HepG2 (cell line): ENCODE data around the gene ITGB5. TPM values are rescaled to one million over a fixed set of nuclear protein-coding genes. Genes with fewer than 3 reads are reported as not detected.

ENCODE experiments used
- ATAC-seq: fragments of 200-7000 bp; cut with Tn5 transposase; 3 replicates; pipeline ENCODE4 v1.9.1; 2020; ENCODE audit warnings: mild to moderate bottlenecking, moderate library complexity
- BruUV-seq: library from RNA; stranded (reverse); fragments of 400-500 nt; replicated peaks from 2 replicates; lab custom pipeline; 2021; lab: Mats Ljungman, UMichigan
- CTCF ChIA-PET: fragments of 300-600 bp; formaldehyde crosslinking; extraction: SDS; loops from one replicate; lab custom pipeline; 2021; ENCODE audit warnings: low total read pairs, inconsistent platforms, low intra/inter-chr PET ratio; lab: Yijun Ruan, JAX
- POLR2A ChIA-PET: fragments of 350-600 bp; sonication (Branson Sonifier 250); formaldehyde crosslinking; loops from one replicate; lab custom pipeline; 2020; ENCODE audit warnings: antibody characterized with exemption, inconsistent platforms; lab: Yijun Ruan, JAX
- DNase-seq: peaks from one replicate; pipeline ENCODE4 v3.0.0-alpha.2; 2015; ENCODE audit warnings: low spot score
- FAIRE-seq: peaks from 3 replicates; lab custom pipeline; 2011; peaks lifted over from hg19 to GRCh38; lab: Jason Lieb, UNC
- H2AFZ ChIP-seq: one replicate; pipeline ENCODE4 v1.6.1; 2011; ENCODE audit warnings: low read length, inconsistent platforms
- H3K27ac ChIP-seq: fragments of 300-600 bp; 3 replicates; pipeline ENCODE4 v1.8.0; 2011; ENCODE audit warnings: mixed run types, mild to moderate bottlenecking, mixed read lengths, low read length, inconsistent platforms; ENCODE audit not compliant: insufficient read depth; ENCODE audit errors: extremely low read length
- H3K27me3 ChIP-seq, 2 experiments: fragments of 200-600 bp in 1 of 2; 2 replicates in 1 of 2; 3 replicates in 1 of 2; pipeline versions ENCODE4 v1.6.0 to v1.8.0; 2011; ENCODE audit warnings: low read length in 2 of 2, mild to moderate bottlenecking in 2 of 2, moderate library complexity in 2 of 2, inconsistent platforms in 1 of 2; ENCODE audit not compliant: insufficient read depth in 2 of 2, control insufficient read depth in 1 of 2
- H3K36me3 ChIP-seq, 2 experiments: fragments of 200-600 bp in 1 of 2; replicated peaks in 1 of 2; 2 replicates in 1 of 2; 3 replicates in 1 of 2; pipeline versions ENCODE4 v1.5.1 to v1.8.0; 2011; ENCODE audit warnings: low read length in 2 of 2, inconsistent platforms in 1 of 2; ENCODE audit not compliant: insufficient read depth in 2 of 2, control insufficient read depth in 1 of 2
- H3K4me1 ChIP-seq: 2 replicates; pipeline ENCODE4 v1.5.1; 2012; ENCODE audit warnings: low read length, inconsistent platforms; ENCODE audit not compliant: insufficient read depth
- H3K4me2 ChIP-seq: 2 replicates; pipeline ENCODE4 v1.6.0; 2011; ENCODE audit warnings: low read depth, low read length, inconsistent platforms
- H3K4me3 ChIP-seq, 3 experiments: fragments of 200-600 bp in 1 of 3; sonication (generic), shearing (Covaris generic) in 1 of 3; replicated peaks in 1 of 3; 2 replicates each; pipeline ENCODE4 v1.5.1; 2011 to 2016; ENCODE audit warnings: low read length in 3 of 3, inconsistent platforms in 2 of 3, low read depth in 2 of 3, mild to moderate bottlenecking in 2 of 3, control low read depth in 1 of 3, mixed read lengths in 1 of 3; ENCODE audit not compliant: insufficient read depth in 1 of 3
- H3K79me2 ChIP-seq: one replicate; pipeline ENCODE4 v1.6.1; 2011; ENCODE audit warnings: low read length, inconsistent platforms; ENCODE audit not compliant: insufficient read depth
- H3K9ac ChIP-seq: 2 replicates; pipeline ENCODE4 v1.6.0; 2011; ENCODE audit warnings: mild to moderate bottlenecking, low read depth, low read length, inconsistent platforms; ENCODE audit not compliant: insufficient read depth
- H3K9me3 ChIP-seq: 2 replicates; pipeline ENCODE4 v1.5.1; 2012; ENCODE audit warnings: mild to moderate bottlenecking, low read length
- H4K20me1 ChIP-seq: 2 replicates; pipeline ENCODE4 v1.6.0; 2011; ENCODE audit warnings: inconsistent platforms, mild to moderate bottlenecking, low read length, moderate library complexity; ENCODE audit not compliant: insufficient read depth
- MTA1 ChIP-seq: sonication (generic); formaldehyde crosslinking; IDR thresholded peaks from 2 replicates; pipeline ENCODE4 v1.4.0; 2020; ENCODE audit warnings: missing genetic modification reagents, mild to moderate bottlenecking, borderline replicate concordance
- WGBS: methylation state at CpG from one replicate; pipeline ENCODE4 v1.1.6; 2017; ENCODE audit warnings: low lambda C conversion rate; 5-methylcytosine and 5-hydroxymethylcytosine counted together
- in situ Hi-C: cut with HindIII; loops from 2 replicates; pipeline ENCODE4 v1.10.0; 2017; ENCODE audit warnings: low pct_unique_long_range_greater_than_20kb; ENCODE audit not compliant: extremely low pct_ligation_motif_present
- intact Hi-C: fragments of 100-400 bp; cut with micrococcal nuclease; formaldehyde crosslinking; loops from one replicate; pipeline ENCODE4 v1.10.0; 2022; ENCODE audit not compliant: unreplicated experiment
- polyA plus RNA-seq, 8 experiments: library from polyadenylated mRNA; depleted of rRNA in 3 of 8; stranded (reverse) in 7 of 8; unstranded in 1 of 8; fragments of >200 nt; fragmentation: Illumina TruSeq in 4 of 8; extraction: Trizol in 4 of 8; gene quantifications; 2 replicates each; pipeline versions ENCODE4 v1.2.1 to v1.2.3, GENCODE V29; 2011 to 2016; ENCODE audit warnings: low read depth in 4 of 8, missing spikeins in 1 of 8, mixed read lengths in 1 of 8; ENCODE audit not compliant: insufficient read depth in 1 of 8
- total RNA-seq, 5 experiments: library from RNA; depleted of rRNA; stranded (reverse); fragments of >200 nt; fragmentation: Illumina TruSeq; extraction: Trizol; gene quantifications; 2 replicates each; pipeline ENCODE4 v1.2.3, GENCODE V29; 2016; ENCODE audit warnings: low read depth in 1 of 5
- TF ChIP-seq, protein P1 (sequence below): sonication (generic); formaldehyde crosslinking; IDR thresholded peaks from 2 replicates; pipeline ENCODE4 v1.5.1; 2020; ENCODE audit warnings: mild to moderate bottlenecking, missing genetic modification reagents, borderline replicate concordance
- TF ChIP-seq, protein P2 (sequence below), 2 experiments: sonication (generic) in 1 of 2; formaldehyde crosslinking in 1 of 2; IDR thresholded peaks; 2 replicates each; pipeline versions ENCODE4 v1.6.1 to v1.9.0; 2014 to 2022; ENCODE audit warnings: antibody characterized with exemption in 1 of 2, borderline replicate concordance in 1 of 2, inconsistent platforms in 1 of 2, low read depth in 1 of 2, missing genetic modification reagents in 1 of 2

Gene ITGB5
- total and polyA plus RNA-seq, 2 of the 13 experiments (the other 11 are each of a cell fraction or from before 2014, with no cell fraction given): 74.1 to 343 TPM

DNA sequence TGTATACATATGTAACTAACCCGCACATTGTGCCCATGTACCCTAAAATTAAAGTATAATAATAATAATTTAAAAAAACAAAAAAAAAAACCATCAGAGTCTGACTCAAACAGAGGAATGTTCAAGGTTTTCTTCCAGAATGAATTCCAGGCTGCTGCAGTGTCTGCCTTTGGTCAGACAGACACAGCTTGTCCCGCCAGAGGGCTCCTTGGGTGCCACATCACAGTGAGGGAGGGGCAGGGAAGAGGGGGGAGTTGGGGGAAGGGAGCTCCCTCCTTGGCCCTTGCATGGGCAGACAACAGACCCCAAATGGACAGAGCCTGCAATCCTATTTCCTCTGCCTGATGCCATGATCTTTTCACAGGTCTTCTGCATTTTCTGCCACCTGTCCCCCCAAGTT, 36.5 kb downstream of the ITGB5 start (continued):
- TF ChIP-seq, protein P1, sequence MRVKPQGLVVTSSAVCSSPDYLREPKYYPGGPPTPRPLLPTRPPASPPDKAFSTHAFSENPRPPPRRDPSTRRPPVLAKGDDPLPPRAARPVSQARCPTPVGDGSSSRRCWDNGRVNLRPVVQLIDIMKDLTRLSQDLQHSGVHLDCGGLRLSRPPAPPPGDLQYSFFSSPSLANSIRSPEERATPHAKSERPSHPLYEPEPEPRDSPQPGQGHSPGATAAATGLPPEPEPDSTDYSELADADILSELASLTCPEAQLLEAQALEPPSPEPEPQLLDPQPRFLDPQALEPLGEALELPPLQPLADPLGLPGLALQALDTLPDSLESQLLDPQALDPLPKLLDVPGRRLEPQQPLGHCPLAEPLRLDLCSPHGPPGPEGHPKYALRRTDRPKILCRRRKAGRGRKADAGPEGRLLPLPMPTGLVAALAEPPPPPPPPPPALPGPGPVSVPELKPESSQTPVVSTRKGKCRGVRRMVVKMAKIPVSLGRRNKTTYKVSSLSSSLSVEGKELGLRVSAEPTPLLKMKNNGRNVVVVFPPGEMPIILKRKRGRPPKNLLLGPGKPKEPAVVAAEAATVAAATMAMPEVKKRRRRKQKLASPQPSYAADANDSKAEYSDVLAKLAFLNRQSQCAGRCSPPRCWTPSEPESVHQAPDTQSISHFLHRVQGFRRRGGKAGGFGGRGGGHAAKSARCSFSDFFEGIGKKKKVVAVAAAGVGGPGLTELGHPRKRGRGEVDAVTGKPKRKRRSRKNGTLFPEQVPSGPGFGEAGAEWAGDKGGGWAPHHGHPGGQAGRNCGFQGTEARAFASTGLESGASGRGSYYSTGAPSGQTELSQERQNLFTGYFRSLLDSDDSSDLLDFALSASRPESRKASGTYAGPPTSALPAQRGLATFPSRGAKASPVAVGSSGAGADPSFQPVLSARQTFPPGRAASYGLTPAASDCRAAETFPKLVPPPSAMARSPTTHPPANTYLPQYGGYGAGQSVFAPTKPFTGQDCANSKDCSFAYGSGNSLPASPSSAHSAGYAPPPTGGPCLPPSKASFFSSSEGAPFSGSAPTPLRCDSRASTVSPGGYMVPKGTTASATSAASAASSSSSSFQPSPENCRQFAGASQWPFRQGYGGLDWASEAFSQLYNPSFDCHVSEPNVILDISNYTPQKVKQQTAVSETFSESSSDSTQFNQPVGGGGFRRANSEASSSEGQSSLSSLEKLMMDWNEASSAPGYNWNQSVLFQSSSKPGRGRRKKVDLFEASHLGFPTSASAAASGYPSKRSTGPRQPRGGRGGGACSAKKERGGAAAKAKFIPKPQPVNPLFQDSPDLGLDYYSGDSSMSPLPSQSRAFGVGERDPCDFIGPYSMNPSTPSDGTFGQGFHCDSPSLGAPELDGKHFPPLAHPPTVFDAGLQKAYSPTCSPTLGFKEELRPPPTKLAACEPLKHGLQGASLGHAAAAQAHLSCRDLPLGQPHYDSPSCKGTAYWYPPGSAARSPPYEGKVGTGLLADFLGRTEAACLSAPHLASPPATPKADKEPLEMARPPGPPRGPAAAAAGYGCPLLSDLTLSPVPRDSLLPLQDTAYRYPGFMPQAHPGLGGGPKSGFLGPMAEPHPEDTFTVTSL (CRISPR knock-in tag): no peak

DNA sequence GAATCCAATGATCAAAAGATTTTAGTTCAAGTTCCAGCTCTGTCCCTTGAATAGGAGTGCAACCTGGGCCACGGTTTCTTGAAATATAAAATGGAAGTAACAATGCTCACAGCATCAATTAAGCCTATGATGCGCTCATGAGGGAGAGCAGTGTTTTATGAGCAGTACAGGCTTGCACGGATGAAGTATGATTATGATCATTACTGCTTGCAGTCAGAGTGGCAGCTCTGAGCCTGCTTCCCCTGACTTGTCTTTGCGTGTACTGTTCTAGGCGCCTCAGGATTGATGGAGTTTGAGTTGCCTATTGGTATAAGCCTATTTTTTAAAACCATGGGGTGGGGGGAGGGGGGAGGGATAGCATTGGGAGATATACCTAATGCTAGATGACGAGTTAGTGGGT, 37.0 kb downstream of the ITGB5 start:
- ATAC-seq (no peak), DNase-seq (no peak), FAIRE-seq (no peak)
- H2AFZ ChIP-seq: no peak overlapping the region
- in situ Hi-C loops: no loop called here
- TF ChIP-seq, protein P2, sequence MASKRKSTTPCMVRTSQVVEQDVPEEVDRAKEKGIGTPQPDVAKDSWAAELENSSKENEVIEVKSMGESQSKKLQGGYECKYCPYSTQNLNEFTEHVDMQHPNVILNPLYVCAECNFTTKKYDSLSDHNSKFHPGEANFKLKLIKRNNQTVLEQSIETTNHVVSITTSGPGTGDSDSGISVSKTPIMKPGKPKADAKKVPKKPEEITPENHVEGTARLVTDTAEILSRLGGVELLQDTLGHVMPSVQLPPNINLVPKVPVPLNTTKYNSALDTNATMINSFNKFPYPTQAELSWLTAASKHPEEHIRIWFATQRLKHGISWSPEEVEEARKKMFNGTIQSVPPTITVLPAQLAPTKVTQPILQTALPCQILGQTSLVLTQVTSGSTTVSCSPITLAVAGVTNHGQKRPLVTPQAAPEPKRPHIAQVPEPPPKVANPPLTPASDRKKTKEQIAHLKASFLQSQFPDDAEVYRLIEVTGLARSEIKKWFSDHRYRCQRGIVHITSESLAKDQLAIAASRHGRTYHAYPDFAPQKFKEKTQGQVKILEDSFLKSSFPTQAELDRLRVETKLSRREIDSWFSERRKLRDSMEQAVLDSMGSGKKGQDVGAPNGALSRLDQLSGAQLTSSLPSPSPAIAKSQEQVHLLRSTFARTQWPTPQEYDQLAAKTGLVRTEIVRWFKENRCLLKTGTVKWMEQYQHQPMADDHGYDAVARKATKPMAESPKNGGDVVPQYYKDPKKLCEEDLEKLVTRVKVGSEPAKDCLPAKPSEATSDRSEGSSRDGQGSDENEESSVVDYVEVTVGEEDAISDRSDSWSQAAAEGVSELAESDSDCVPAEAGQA (IDR thresholded peaks at IDR 0.05; ENCODE audit: low read depth): no peak
- TF ChIP-seq, protein P2 (CRISPR knock-in tag; IDR thresholded peaks at IDR 0.05; ENCODE audit: borderline replicate concordance): no peak
- no peak for TF ChIP-seq MTA1
- no peaks in the 10 kb centered on the region for H3K9me3 ChIP-seq
- H3K4me3 ChIP-seq: no peak overlapping the region
- no peak overlapping the region for H3K4me2 ChIP-seq
- H3K4me1 ChIP-seq: no peaks in the 10 kb centered on the region
- WGBS: 92% methylated on average over 6 of the region's 6 CpGs
- POLR2A ChIA-PET: no interaction called here
- no peak overlapping the region for H3K27ac ChIP-seq
- H4K20me1 ChIP-seq: no peaks in the 10 kb centered on the region
- H3K27me3 ChIP-seq: no peaks in the 10 kb centered on the region
- no TSS peak for BruUV-seq
- H3K36me3 ChIP-seq: peaks cover 23 to 66% of the 10 kb centered on the region in 2 experiments
- no peak overlapping the region for H3K9ac ChIP-seq
- intact Hi-C loops: no loop called here
- CTCF ChIA-PET: no interaction called here
- no peaks in the 10 kb centered on the region for H3K79me2 ChIP-seq
